ENCODE results near the gene ATXN7L2. TPM values are rescaled to one million over a fixed set of nuclear protein-coding genes. Genes with fewer than 3 reads are reported as not detected.
"Not testable (repeated sequence)": the region's sequence is repeated elsewhere in the genome, so short reads cannot be mapped to it uniquely, and the experiment has no call there.

ATXN7L2 gene
- total RNA-seq, 1 experiment from 2014 or later, result 7.3 TPM

DNA sequence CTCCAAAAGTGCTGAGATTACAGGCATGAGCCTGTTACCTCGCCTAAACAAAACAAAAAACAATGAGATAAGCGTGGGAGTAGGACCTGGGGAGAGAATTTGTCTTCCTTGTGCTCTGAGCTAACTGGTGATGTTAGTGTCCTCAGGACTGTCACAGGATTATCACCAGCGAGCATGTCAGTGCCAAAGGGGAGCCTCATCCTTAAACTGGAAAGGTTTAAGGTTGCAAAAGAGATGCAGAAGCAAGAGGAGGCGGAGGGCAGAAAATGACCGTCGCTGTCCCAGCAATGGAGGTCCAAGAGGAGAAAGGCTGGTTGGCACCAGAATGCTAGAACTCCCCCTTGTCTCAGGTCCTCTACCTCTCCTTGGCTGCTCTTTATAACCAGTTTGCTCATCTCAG lies 13.5 kb upstream of the ATXN7L2 start:
- no peak for DNase-seq (ENCODE audit: unreplicated experiment)
- Mint-ChIP-seq H3K4me3 (ENCODE audit: unreplicated experiment) (no peak overlapping the region), H3K27me3 (ENCODE audit: insufficient read depth, unreplicated experiment) (peaks cover 95% of the 10 kb centered on the region), H3K27ac (ENCODE audit: low read depth, unreplicated experiment) (no peak overlapping the region), H3K36me3 (ENCODE audit: insufficient read depth, unreplicated experiment) (no peaks in the 10 kb centered on the region), H3K4me1 (ENCODE audit: insufficient read depth, unreplicated experiment) (no peaks in the 10 kb centered on the region), H3K9me3 (ENCODE audit: unreplicated experiment) (no peaks in the 10 kb centered on the region)
- ChIA-PET POLR2A (no interaction called here), CTCF (interaction anchor here (0.6 to 0.7 kb wide), 2 partner anchors 192 to 738 kb away, joined by 3 to 4 read pairs; no protein-coding TSS in a partner anchor)
- TF ChIP-seq, protein P1, sequence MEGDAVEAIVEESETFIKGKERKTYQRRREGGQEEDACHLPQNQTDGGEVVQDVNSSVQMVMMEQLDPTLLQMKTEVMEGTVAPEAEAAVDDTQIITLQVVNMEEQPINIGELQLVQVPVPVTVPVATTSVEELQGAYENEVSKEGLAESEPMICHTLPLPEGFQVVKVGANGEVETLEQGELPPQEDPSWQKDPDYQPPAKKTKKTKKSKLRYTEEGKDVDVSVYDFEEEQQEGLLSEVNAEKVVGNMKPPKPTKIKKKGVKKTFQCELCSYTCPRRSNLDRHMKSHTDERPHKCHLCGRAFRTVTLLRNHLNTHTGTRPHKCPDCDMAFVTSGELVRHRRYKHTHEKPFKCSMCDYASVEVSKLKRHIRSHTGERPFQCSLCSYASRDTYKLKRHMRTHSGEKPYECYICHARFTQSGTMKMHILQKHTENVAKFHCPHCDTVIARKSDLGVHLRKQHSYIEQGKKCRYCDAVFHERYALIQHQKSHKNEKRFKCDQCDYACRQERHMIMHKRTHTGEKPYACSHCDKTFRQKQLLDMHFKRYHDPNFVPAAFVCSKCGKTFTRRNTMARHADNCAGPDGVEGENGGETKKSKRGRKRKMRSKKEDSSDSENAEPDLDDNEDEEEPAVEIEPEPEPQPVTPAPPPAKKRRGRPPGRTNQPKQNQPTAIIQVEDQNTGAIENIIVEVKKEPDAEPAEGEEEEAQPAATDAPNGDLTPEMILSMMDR (IDR thresholded peaks at IDR 0.05; ENCODE audit: unreplicated experiment), result no peak
- no TSS peak for BruUV-seq (replicated peaks)
- intact Hi-C loops (cut with micrococcal nuclease), result no loop called here

DNA sequence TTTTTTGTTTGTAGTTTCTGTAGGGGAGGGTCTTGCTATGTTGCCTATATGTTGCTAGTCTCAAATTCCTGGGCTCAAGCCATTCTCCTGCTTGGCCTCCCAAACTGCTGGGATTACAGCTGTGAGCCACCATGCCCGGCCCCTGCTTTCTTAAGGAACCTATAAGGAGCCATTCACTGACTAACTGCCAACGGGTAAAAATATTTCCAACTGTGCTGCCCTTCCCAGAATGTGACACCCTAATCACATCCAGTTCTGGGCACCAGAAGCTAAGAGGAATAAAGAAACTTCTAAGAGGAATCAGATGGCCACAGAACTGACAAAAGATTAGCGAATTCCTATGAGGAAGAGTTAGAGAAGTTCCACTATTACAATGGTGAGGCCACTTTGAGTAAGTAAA lies 10.9 kb upstream of the ATXN7L2 start:
- peaks cover 86% of the 10 kb centered on the region for H3K27me3 Mint-ChIP-seq (ENCODE audit: insufficient read depth, unreplicated experiment)
- no TSS peak for BruUV-seq (replicated peaks)
- no peaks in the 10 kb centered on the region for H3K36me3 Mint-ChIP-seq (ENCODE audit: insufficient read depth, unreplicated experiment)
- H3K4me1 Mint-ChIP-seq (ENCODE audit: insufficient read depth, unreplicated experiment), result no peaks in the 10 kb centered on the region
- ChIA-PET CTCF (interaction anchor here (1.0 to 3.1 kb wide), 3 partner anchors 10 to 60 kb away, joined by 6 to 15 read pairs (median 7); no protein-coding TSS in a partner anchor), POLR2A (no interaction called here)
- no peak overlapping the region for H3K27ac Mint-ChIP-seq (ENCODE audit: low read depth, unreplicated experiment)
- no peak overlapping the region for H3K4me3 Mint-ChIP-seq (ENCODE audit: unreplicated experiment)
- no peaks in the 10 kb centered on the region for H3K9me3 Mint-ChIP-seq (ENCODE audit: unreplicated experiment)
- intact Hi-C loops (cut with micrococcal nuclease), result no loop called here
- TF ChIP-seq, protein P1 (IDR thresholded peaks at IDR 0.05; ENCODE audit: unreplicated experiment), result no peak
- no peak for DNase-seq (ENCODE audit: unreplicated experiment)

DNA sequence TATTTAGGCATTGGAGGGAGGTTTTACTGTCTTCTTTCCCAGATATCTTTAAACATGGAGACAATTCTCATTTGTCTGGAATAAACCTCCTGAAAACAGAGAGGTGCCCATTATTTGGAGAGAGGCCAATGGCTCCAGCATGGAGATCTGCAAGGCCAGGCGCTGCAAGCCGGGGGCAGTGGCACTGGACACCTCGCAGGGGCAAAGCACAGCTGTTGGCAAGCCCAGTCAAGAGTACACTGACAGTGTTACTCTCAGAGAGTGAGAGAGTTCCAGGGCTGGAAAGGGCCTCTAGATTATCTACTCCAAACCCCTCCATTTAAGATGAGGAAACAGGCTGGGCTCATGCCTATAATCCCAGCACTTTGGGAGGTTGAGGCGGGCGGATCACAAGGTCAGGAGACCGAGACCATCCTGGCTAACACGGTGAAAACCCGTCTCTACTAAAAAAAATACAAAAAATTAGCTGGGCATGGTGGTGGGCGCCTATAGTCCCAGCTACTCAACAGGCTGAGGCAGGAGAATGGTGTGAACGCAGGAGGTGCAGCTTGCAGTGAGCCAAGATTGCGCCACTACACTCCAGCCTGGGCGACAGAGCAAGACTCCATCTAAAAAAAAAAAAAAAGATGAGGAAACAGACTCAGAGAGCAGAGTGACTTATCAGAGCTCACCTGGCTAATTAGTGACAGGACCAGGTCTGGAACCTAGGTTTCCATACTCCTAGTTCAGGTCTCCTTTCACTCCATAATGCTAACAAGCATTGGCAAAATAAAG lies 10.2 kb upstream of the ATXN7L2 start:
- H3K9me3 Mint-ChIP-seq (ENCODE audit: unreplicated experiment); BruUV-seq (replicated peaks); H3K4me3 Mint-ChIP-seq (ENCODE audit: unreplicated experiment); intact Hi-C loops (cut with micrococcal nuclease); DNase-seq (ENCODE audit: unreplicated experiment); H3K4me1 Mint-ChIP-seq (ENCODE audit: insufficient read depth, unreplicated experiment); H3K27ac Mint-ChIP-seq (ENCODE audit: low read depth, unreplicated experiment); POLR2A ChIA-PET; H3K36me3 Mint-ChIP-seq (ENCODE audit: insufficient read depth, unreplicated experiment): not testable (repeated sequence)
- CTCF ChIA-PET, result interaction anchor here (0.8 to 3.1 kb wide), 3 partner anchors 10 to 59 kb away, joined by 4 to 15 read pairs (median 7); no protein-coding TSS in a partner anchor
- H3K27me3 Mint-ChIP-seq (ENCODE audit: insufficient read depth, unreplicated experiment), result peaks cover 82% of the 10 kb centered on the region

DNA sequence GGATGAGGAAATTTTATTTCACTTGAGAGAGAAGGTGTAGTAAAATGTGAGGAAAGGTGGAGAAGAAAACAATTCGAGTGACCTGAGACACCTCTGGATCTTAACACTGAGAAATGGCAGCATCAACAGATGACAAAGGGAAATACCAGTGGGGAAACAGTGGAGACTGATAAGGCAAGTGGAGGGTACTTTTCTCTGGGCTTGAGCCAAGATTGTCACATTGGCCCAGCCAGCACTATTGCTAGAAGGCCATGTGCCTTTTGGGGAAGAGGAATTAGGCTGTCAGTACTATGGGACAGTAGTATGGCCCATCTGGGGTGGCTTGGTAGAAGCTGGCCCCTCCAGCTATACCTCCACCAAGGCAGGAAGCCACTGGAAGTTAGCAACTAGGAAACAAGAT lies 9.0 kb upstream of the ATXN7L2 start:
- H3K27me3 Mint-ChIP-seq (ENCODE audit: insufficient read depth, unreplicated experiment), result peaks cover 80% of the 10 kb centered on the region
- intact Hi-C loops (cut with micrococcal nuclease), result no loop called here

More for the DNA sequence above, 9.0 kb upstream of the ATXN7L2 start:
- TF ChIP-seq, protein P1 (IDR thresholded peaks at IDR 0.05; ENCODE audit: unreplicated experiment), result no peak
- peaks cover 4% of the 10 kb centered on the region for H3K4me1 Mint-ChIP-seq (ENCODE audit: insufficient read depth, unreplicated experiment)
- CTCF ChIA-PET, result interaction anchor here (0.6 to 1.4 kb wide), 2 partner anchors 16 to 136 kb away, joined by 3 to 5 read pairs; no protein-coding TSS in a partner anchor
- H3K27ac Mint-ChIP-seq (ENCODE audit: low read depth, unreplicated experiment), result no peak overlapping the region
- no peak for DNase-seq (ENCODE audit: unreplicated experiment)
- no TSS peak for BruUV-seq (replicated peaks)
- no peaks in the 10 kb centered on the region for H3K36me3 Mint-ChIP-seq (ENCODE audit: insufficient read depth, unreplicated experiment)
- no peak overlapping the region for H3K4me3 Mint-ChIP-seq (ENCODE audit: unreplicated experiment)
- POLR2A ChIA-PET, result interaction anchor here (0.7 kb wide), 1 partner anchor 9 kb away, joined by 3 read pairs; the partner anchor contains the start of gene ATXN7L2
- H3K9me3 Mint-ChIP-seq (ENCODE audit: unreplicated experiment), result no peaks in the 10 kb centered on the region

Measured in MCF 10A (cell line).